ENCODE data around the gene MGAT5B. TPM values are rescaled to one million over a fixed set of nuclear protein-coding genes. Genes with fewer than 3 reads are reported as not detected.

Gene MGAT5B
- total RNA-seq, 1 experiment from 2014 or later, result 4.4 TPM

DNA sequence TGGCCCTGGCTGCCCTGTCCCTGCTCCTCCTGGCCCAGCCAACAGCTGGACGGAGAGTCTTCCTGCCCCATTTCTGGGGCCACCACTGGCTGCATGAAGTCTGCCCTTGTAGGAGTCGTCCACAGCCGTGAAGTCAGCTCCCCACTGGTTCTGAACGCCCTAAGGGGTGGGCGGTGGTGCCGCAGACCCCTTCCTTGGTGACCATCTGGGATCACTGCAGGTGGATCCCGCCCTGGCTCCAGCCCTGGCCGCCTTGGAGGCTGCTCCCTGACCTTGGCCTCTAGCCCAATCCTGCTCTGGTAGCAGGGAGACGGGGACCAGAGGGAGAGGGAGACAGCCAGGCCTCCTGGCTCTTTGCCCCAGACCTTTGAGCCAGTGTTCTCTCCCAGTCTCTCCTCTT, 35.4 kb downstream of the MGAT5B start:
- Histone ChIP-seq H3K4me3 (replicated peaks in 1 of 2; ENCODE audit: low read depth in 1 of 2, low read length in 2 of 2) (no peak overlapping the region), H3K27me3 (ENCODE audit: insufficient read depth, low read length) (no peaks in the 10 kb centered on the region), H3K36me3 (ENCODE audit: control insufficient read depth in 1 of 2, insufficient read depth in 2 of 2, low read length in 2 of 2) (no peaks in the 10 kb centered on the region), H3K79me2 (ENCODE audit: insufficient read depth, low read length) (no peaks in the 10 kb centered on the region), H3K4me1 (ENCODE audit: control insufficient read depth in 1 of 2, insufficient read depth in 2 of 2, low read length in 2 of 2) (no peaks in the 10 kb centered on the region), H4K20me1 (ENCODE audit: insufficient read depth) (no peaks in the 10 kb centered on the region), H3K27ac (ENCODE audit: low read depth, low read length) (no peak overlapping the region), H3K4me2 (ENCODE audit: low read length) (no peak overlapping the region), H2AFZ (ENCODE audit: low read depth, low read length, poor library complexity, severe bottlenecking) (no peak overlapping the region), H3K9me3 (ENCODE audit: control insufficient read depth in 1 of 2, insufficient read depth in 1 of 2, low read depth in 1 of 2, low read length in 2 of 2) (no peaks in the 10 kb centered on the region), H3K9ac (ENCODE audit: low read length) (no peak overlapping the region), H3K9me2 (ENCODE audit: insufficient read depth) (no peaks in the 10 kb centered on the region)
- no TSS peak for BruUV-seq (replicated peaks)
- DNase-seq (ENCODE audit: low read depth, low spot score) (no peak), ATAC-seq (no peak)
- ChIA-PET CTCF (no interaction called here), RAD21 (ENCODE audit: low non-redundant PET in 1 of 2, low total read pairs in 2 of 2, uncharacterized antibody in 2 of 2, unreplicated experiment in 2 of 2) (no interaction called here), POLR2A (no interaction called here)
- no peak for TF ChIP-seq EZH2 (IDR thresholded peaks at IDR 0.05)
- TF ChIP-seq SIN3A (IDR thresholded peaks at IDR 0.05; ENCODE audit: low read depth), result no peak
- TF ChIP-seq, protein P1, sequence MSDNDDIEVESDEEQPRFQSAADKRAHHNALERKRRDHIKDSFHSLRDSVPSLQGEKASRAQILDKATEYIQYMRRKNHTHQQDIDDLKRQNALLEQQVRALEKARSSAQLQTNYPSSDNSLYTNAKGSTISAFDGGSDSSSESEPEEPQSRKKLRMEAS (IDR thresholded peaks at IDR 0.05), result no peak
- no peak for TF ChIP-seq TCF7L2 (IDR thresholded peaks at IDR 0.05; ENCODE audit: borderline replicate concordance, extremely low read depth, insufficient read depth, insufficient read length)
- TF ChIP-seq SRF (IDR thresholded peaks at IDR 0.05; ENCODE audit: low read depth), result no peak
- TF ChIP-seq, protein P2, sequence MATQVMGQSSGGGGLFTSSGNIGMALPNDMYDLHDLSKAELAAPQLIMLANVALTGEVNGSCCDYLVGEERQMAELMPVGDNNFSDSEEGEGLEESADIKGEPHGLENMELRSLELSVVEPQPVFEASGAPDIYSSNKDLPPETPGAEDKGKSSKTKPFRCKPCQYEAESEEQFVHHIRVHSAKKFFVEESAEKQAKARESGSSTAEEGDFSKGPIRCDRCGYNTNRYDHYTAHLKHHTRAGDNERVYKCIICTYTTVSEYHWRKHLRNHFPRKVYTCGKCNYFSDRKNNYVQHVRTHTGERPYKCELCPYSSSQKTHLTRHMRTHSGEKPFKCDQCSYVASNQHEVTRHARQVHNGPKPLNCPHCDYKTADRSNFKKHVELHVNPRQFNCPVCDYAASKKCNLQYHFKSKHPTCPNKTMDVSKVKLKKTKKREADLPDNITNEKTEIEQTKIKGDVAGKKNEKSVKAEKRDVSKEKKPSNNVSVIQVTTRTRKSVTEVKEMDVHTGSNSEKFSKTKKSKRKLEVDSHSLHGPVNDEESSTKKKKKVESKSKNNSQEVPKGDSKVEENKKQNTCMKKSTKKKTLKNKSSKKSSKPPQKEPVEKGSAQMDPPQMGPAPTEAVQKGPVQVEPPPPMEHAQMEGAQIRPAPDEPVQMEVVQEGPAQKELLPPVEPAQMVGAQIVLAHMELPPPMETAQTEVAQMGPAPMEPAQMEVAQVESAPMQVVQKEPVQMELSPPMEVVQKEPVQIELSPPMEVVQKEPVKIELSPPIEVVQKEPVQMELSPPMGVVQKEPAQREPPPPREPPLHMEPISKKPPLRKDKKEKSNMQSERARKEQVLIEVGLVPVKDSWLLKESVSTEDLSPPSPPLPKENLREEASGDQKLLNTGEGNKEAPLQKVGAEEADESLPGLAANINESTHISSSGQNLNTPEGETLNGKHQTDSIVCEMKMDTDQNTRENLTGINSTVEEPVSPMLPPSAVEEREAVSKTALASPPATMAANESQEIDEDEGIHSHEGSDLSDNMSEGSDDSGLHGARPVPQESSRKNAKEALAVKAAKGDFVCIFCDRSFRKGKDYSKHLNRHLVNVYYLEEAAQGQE (IDR thresholded peaks at IDR 0.05; ENCODE audit: low read depth), result no peak
- TF ChIP-seq, protein P3, sequence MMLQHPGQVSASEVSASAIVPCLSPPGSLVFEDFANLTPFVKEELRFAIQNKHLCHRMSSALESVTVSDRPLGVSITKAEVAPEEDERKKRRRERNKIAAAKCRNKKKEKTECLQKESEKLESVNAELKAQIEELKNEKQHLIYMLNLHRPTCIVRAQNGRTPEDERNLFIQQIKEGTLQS (IDR thresholded peaks at IDR 0.05), result no peak
- TF ChIP-seq CEBPB (IDR thresholded peaks at IDR 0.05; ENCODE audit: low read depth), result no peak
- TF ChIP-seq ZNF274 (IDR thresholded peaks at IDR 0.05; ENCODE audit: low read depth, low read length), result no peak
- no peak for TF ChIP-seq RAD21 (IDR thresholded peaks at IDR 0.05; ENCODE audit: low read depth)
- no peak for TF ChIP-seq CBX3 (IDR thresholded peaks at IDR 0.05; ENCODE audit: low read depth)
- TF ChIP-seq ELF1 (IDR thresholded peaks at IDR 0.05; ENCODE audit: borderline replicate concordance, low read depth), result no peak
- no peak for TF ChIP-seq EGR1 (IDR thresholded peaks at IDR 0.05; ENCODE audit: low read depth)
- TF ChIP-seq, protein P4, sequence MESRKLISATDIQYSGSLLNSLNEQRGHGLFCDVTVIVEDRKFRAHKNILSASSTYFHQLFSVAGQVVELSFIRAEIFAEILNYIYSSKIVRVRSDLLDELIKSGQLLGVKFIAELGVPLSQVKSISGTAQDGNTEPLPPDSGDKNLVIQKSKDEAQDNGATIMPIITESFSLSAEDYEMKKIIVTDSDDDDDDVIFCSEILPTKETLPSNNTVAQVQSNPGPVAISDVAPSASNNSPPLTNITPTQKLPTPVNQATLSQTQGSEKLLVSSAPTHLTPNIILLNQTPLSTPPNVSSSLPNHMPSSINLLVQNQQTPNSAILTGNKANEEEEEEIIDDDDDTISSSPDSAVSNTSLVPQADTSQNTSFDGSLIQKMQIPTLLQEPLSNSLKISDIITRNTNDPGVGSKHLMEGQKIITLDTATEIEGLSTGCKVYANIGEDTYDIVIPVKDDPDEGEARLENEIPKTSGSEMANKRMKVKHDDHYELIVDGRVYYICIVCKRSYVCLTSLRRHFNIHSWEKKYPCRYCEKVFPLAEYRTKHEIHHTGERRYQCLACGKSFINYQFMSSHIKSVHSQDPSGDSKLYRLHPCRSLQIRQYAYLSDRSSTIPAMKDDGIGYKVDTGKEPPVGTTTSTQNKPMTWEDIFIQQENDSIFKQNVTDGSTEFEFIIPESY (IDR thresholded peaks at IDR 0.05; ENCODE audit: extremely low read depth, insufficient replicate concordance, low read length), result no peak
- intact Hi-C loops (cut with micrococcal nuclease), result loop anchor here (10.0 kb wide), 1 partner anchor 69 kb away; no protein-coding TSS in a partner anchor
